Fibroblast of villous mesenchyme (primary cell): ENCODE measurements around the gene KIF6. TPM values are rescaled to one million over a fixed set of nuclear protein-coding genes. Genes with fewer than 3 reads are reported as not detected.

Experiments
- DNase-seq: peaks from one replicate; pipeline ENCODE4 v3.0.0-alpha.2; 2010; ENCODE audit warnings: low read depth
- H3K4me3 ChIP-seq: 2 replicates; pipeline ENCODE4 v1.5.1; 2011; ENCODE audit warnings: low read depth, mild to moderate bottlenecking, low read length
- total RNA-seq: library from RNA; depleted of rRNA; stranded (reverse); fragments of >200 nt; gene quantifications from 2 replicates; pipeline ENCODE4 v1.2.3, GENCODE V29; 2012
- TF ChIP-seq, protein P1 (sequence below): IDR thresholded peaks from 2 replicates; pipeline ENCODE4 v1.5.1; 2012; ENCODE audit warnings: low read depth, mild to moderate bottlenecking, low read length; ENCODE audit not compliant: insufficient read depth

KIF6 gene
- total RNA-seq, 1 donor = 0.43 TPM

DNA sequence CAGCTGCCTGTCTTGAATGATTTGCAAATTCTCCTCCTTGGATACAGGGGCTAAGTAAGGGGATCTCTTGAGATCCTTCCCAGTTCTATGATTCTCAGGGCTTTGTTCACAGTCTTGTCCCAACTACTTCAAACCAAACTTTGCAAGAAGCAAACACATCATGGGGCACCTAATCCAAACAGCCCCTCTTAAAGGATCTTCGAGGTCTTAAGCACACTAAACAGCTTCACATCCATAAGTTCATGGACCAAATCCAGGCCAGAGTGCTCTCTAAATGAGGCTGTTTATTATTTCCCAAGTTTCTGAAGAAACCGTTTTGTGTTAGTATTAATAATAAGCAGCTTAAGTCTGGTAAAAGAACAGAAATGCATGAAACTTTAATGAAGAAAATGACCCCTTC is 75.2 kb downstream of the KIF6 start:
- TF ChIP-seq, protein P1, sequence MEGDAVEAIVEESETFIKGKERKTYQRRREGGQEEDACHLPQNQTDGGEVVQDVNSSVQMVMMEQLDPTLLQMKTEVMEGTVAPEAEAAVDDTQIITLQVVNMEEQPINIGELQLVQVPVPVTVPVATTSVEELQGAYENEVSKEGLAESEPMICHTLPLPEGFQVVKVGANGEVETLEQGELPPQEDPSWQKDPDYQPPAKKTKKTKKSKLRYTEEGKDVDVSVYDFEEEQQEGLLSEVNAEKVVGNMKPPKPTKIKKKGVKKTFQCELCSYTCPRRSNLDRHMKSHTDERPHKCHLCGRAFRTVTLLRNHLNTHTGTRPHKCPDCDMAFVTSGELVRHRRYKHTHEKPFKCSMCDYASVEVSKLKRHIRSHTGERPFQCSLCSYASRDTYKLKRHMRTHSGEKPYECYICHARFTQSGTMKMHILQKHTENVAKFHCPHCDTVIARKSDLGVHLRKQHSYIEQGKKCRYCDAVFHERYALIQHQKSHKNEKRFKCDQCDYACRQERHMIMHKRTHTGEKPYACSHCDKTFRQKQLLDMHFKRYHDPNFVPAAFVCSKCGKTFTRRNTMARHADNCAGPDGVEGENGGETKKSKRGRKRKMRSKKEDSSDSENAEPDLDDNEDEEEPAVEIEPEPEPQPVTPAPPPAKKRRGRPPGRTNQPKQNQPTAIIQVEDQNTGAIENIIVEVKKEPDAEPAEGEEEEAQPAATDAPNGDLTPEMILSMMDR = no peak
- H3K4me3 ChIP-seq = no peak overlapping the region

DNA sequence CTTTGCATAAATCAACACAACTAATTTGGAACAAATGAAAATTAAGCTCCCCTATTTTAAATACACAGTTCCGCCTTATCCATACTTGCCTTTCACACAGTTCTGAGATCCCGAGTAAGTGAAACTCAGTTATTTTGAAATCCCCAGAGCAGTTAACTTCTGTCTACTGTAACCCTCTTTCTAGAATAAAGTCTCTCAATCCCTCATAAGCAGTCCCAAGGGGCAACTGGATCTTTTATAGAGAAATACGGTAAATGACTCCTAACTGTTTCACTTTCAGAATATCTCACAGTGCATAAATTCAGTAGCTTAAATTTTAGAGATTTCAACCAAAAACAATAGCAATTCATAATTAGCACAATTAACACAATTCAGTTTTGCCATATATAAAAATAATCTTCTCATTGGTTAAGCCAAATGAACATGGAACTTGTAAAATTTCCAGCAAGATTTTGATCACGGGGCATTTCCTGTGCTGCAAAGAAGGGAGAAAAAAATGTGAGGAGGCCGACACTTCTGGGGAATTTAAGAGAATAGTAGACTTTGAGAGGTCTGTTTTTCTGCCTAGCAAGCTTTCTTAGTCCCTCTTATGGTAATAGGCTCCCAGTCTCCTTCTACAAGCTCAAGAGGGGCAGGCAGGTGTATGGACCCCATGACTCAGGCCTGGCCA is 78.3 kb downstream of the KIF6 start:
- DNase-seq = no peak
- TF ChIP-seq, protein P1 = no peak
- H3K4me3 ChIP-seq = no peak overlapping the region

More for the DNA sequence above, 75.2 kb downstream of the KIF6 start:
- no peak for DNase-seq

DNA sequence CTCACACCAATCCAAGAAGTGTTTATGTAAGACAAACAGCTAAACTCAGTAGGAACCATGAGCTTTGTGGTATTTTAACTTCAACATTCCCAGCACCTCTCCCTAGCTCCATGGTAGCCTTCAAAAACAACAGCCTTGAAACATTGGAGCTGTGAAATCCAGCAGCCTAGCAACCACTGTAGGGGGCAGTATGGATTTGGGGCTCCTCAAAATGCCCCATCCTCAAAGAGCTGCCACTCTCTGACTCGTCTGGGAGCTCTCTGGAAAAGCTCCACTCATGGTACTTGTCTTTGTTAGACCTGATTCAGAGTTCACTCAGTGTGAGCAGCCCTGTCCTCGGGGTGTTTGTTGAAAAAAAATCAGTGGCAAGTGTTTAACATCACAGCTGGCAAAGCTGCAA is 82.9 kb downstream of the KIF6 start:
- DNase-seq = no peak
- no peak overlapping the region for H3K4me3 ChIP-seq
- TF ChIP-seq, protein P1 = no peak

DNA sequence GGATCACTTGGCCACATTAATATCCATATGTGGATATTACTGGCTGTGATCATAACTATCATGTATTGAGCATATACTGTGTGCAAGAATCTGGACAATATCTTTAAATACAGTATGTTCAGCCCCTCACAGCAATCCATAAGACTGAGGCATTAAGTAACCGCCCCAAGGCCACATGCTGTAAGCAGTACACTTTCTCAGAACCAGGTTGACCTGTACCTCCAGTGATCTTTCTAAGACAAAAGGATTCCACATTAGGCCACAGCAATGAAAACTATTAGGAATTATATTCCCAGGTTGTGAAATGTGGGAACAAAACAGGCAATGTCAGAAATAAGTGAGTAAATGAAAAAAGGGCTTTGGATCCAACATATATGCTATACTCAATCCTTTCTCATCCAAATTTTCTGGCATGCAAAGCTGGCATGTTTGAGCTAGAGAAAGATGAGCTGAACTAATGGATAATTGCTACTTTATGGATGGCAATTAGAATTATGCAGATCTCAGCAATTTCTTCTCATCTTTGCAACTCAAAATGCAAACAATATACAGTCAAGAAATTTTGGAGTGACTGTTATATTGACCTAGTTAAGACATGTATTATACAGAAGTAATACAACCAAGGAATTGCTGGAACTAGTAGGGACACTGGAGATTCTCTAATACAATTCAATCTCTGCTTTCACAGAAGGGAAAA is 86.9 kb downstream of the KIF6 start:
- no peak for DNase-seq
- no peak overlapping the region for H3K4me3 ChIP-seq
- TF ChIP-seq, protein P1 = no peak

DNA sequence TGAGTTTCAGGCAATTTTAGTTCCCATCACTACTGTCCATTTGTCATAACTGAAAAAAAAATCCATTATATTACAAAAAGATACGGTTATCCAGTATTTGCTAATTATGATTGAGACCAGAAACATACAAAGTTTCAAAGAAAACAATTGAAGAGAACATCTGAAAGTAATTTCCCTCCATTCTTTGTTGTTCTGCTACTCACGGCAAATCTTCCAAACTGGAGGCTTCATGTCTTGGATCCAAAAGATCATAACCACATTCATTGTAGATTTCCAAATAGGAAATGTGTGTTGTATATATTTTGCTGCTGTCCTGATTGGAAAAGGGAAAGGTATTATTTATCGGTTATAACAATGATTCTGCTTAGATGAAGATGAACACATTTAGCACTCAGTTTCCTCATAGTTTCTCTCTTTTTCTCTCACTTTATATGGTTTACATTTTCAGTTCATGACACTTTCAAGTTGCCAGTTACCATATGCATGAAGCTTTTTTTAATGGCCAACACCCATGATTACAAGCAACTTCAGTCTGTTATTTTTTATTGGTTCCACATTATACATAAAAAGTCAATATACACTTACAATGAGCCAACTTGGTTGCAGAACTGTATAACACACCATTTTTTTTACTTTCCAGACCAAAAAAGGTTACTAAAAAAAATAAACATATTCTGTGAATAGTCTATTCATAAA is 90.4 kb downstream of the KIF6 start:
- TF ChIP-seq, protein P1 = no peak
- H3K4me3 ChIP-seq = no peak overlapping the region
- DNase-seq = no peak

DNA sequence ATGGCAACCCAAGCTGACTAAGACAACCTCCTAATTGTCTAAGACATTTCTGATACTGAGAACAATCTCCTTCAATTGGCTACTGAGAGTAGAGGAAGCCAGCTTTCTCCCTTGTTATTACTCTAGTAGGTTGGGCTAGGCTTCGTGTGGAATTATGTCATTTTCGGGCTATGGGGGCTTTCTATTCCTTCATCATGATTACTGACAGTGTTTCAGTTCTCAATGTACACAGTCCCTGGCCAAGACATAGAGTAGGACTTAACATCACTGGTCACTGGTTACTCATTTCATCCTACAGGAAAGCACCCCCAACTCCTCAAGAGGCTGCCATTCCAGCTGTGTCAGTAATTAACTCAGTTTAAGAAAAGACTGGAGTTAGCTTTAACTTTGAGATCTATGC is 100.0 kb downstream of the KIF6 start:
- no peak for DNase-seq
- TF ChIP-seq, protein P1 = no peak
- no peak overlapping the region for H3K4me3 ChIP-seq
